ENCODE data around the gene MRPL2.
A peak's percentile ranks its signal among the peaks of the same experiment; 100 is the strongest.

The MRPL2 gene

GRCh38 chr6:43013097-43013842 is 46.0 kb downstream of the MRPL2 start:
- TF ChIP-seq, protein P1, sequence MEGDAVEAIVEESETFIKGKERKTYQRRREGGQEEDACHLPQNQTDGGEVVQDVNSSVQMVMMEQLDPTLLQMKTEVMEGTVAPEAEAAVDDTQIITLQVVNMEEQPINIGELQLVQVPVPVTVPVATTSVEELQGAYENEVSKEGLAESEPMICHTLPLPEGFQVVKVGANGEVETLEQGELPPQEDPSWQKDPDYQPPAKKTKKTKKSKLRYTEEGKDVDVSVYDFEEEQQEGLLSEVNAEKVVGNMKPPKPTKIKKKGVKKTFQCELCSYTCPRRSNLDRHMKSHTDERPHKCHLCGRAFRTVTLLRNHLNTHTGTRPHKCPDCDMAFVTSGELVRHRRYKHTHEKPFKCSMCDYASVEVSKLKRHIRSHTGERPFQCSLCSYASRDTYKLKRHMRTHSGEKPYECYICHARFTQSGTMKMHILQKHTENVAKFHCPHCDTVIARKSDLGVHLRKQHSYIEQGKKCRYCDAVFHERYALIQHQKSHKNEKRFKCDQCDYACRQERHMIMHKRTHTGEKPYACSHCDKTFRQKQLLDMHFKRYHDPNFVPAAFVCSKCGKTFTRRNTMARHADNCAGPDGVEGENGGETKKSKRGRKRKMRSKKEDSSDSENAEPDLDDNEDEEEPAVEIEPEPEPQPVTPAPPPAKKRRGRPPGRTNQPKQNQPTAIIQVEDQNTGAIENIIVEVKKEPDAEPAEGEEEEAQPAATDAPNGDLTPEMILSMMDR (IDR thresholded peaks at IDR 0.05) = no peak

GRCh38 chr6:43012364-43012763 is 46.9 kb downstream of the MRPL2 start:
- Histone ChIP-seq H3K4me3 (peak overlapping the region; percentile 89), H3K27ac (no peak overlapping the region)
- DNase-seq (ENCODE audit: low spot score) = no peak
- TF ChIP-seq, protein P1 (IDR thresholded peaks at IDR 0.05) = no peak

More at GRCh38 chr6:43013097-43013842, 46.0 kb downstream of the MRPL2 start:
- peak overlapping the region; percentile 55 to 82 for H3K27ac ChIP-seq
- H3K4me3 ChIP-seq = peak overlapping the region; percentile 89
- DNase-seq (ENCODE audit: low spot score) = no peak

DNA sequence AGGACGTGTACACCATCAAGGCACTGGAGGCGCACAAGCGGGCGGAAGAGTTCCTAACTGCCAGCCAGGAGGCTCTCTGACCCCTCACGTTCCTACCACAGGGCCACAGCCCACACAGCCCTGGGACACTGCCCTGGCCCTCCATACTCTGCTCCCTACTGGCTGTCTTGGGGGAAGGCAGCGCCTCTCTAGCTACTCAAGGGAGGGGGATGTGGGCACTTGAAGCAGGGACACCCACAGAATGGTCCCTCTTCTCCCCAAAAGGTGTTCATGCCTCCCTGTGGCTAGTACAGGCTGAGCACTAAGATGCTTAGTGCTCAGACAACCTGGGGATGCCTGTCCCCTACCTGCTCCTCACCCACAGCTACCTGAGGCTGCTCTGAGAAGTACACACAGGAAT is 48.0 kb downstream of the MRPL2 start:
- Histone ChIP-seq H3K27ac (no peak overlapping the region), H3K4me3 (no peak overlapping the region)
- no peak for DNase-seq (ENCODE audit: low spot score)
- TF ChIP-seq, protein P1 (IDR thresholded peaks at IDR 0.05) = no peak

DNA sequence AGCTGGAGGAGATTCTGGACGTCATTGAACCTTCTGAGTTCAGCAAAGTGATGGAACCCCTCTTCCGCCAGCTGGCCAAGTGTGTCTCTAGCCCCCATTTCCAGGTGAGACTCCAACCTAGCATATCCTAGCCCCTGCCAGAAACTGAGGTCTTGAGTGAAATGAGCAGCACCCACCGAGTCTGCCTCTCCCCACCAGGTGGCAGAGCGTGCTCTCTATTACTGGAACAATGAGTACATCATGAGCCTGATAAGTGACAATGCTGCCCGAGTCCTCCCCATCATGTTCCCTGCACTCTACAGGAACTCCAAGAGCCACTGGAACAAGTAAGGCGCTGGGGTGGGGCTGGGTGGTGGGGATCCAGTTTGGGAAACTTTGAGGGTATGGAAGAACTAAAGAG is 50.1 kb downstream of the MRPL2 start:
- no peak for DNase-seq (ENCODE audit: low spot score)
- TF ChIP-seq, protein P1 (IDR thresholded peaks at IDR 0.05) = no peak
- no peak overlapping the region for H3K4me3 ChIP-seq
- H3K27ac ChIP-seq = no peak overlapping the region

GRCh38 chr6:43007126-43007525 is 52.1 kb downstream of the MRPL2 start:
- H3K27ac ChIP-seq = no peak overlapping the region
- no peak overlapping the region for H3K4me3 ChIP-seq
- DNase-seq (ENCODE audit: low spot score) = no peak
- TF ChIP-seq, protein P1 (IDR thresholded peaks at IDR 0.05) = no peak

GRCh38 chr6:43006251-43006650 is 53.0 kb downstream of the MRPL2 start:
- Histone ChIP-seq H3K27ac (no peak overlapping the region), H3K4me3 (no peak overlapping the region)
- DNase-seq (ENCODE audit: low spot score) = no peak
- TF ChIP-seq, protein P1 (IDR thresholded peaks at IDR 0.05) = no peak

- DNase-seq (ENCODE audit: low spot score) = no peak
- Histone ChIP-seq H3K27ac (no peak overlapping the region), H3K4me3 (no peak overlapping the region)
- TF ChIP-seq, protein P1 (IDR thresholded peaks at IDR 0.05) = no peak
Observed at GRCh38 chr6:43005844-43006243, 53.4 kb downstream of the MRPL2 start.
